ENCODE results near the gene MAGOH.

- TF ChIP-seq POLR2AphosphoS5 (IDR thresholded peaks at IDR 0.05; ENCODE audit: borderline replicate concordance, low read depth, low read length), result no peak
- TF ChIP-seq EZH2 (IDR thresholded peaks at IDR 0.05), result no peak
- no peak for TF ChIP-seq FOXP2 (optimal IDR thresholded peaks at IDR 0.05; ENCODE audit: control extremely low read depth, extremely low read length, insufficient read depth)
Observed at GRCh38 chr1:53256511-53257453, 18.5 kb upstream of the MAGOH start.

Measured in SK-N-MC (cell line).